ENCODE results near the gene IL10.

Gene IL10

DNA sequence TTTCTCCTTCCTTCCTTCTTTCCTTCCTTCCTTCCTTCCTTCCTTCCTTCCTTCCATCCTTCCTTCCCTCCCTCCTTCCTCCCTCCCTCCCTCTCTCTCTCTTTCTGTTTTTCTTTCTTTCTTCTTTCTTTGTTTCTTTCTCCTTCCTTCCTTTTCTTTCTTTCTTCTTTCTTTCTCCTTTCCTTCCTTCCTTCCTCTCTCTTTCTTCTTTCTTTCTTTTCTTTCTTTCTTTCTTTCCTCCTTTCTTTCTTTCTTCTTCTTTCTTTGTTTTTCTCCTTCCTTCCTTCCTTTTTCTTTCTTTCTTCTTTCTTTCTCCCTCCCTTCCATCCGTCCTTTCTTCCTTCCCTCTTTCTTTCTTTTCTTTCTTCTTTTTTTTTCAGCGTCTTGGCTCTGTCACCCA, 19.8 kb downstream of the IL10 start:
- no peaks in the 10 kb centered on the region for H3K4me1 ChIP-seq (ENCODE audit: control insufficient read depth, insufficient read depth, low read length)
- no peak overlapping the region for H3K27ac ChIP-seq (ENCODE audit: extremely low read depth, low read depth, low read length)
- ChIA-PET CTCF (interaction anchor here (1.3 kb wide), 2 partner anchors 18 to 57 kb away, joined by 3 to 6 read pairs; no protein-coding TSS in a partner anchor), POLR2A (no interaction called here)
- TF ChIP-seq ZNF239 (tag by site-specific recombination; IDR thresholded peaks at IDR 0.05), result no peak
- TF ChIP-seq HOXA7 (CRISPR knock-in tag; IDR thresholded peaks at IDR 0.05; ENCODE audit: borderline replicate concordance), result no peak
- no peak for TF ChIP-seq ZNF202 (tag by site-specific recombination; IDR thresholded peaks at IDR 0.05; ENCODE audit: borderline replicate concordance)
- TF ChIP-seq ZNF473 (tag by site-specific recombination; IDR thresholded peaks at IDR 0.05), result 0 out of 2 replicates have a peak, but pooled peaks have one; percentile 15
- TF ChIP-seq GLIS2 (tag by site-specific recombination; IDR thresholded peaks at IDR 0.05), result no peak
- TF ChIP-seq ZNF366 (tag by site-specific recombination; conservative IDR thresholded peaks at IDR 0.05), result peak; percentile 94
- H3K9me3 ChIP-seq (ENCODE audit: control insufficient read depth, insufficient read depth, low read depth, low read length), result no peaks in the 10 kb centered on the region
- H3K4me3 ChIP-seq (ENCODE audit: low read depth, low read length), result no peak overlapping the region
- no peaks in the 10 kb centered on the region for H3K36me3 ChIP-seq (ENCODE audit: control insufficient read depth in 2 of 2, insufficient read depth in 1 of 2, low read length in 2 of 2)

DNA sequence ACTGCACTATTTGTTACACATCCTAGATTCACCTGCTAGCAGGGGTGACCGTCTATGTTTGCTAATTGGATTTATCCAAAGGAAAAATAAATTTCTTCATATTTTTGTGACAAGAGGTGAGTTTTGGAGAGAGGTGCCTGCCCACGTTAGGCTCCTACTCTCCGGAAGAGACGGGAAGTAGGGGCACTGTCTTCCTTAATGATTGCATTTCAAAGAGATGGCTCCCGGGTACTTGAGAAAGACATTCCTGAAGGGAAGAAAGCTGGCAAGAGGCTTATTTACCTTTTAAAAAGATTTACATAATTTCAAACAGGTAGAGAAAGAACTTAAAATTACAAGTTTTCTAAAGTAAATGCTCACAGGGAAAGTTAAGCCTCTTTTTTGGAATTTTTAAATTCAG, 20.4 kb downstream of the IL10 start:
- no peaks in the 10 kb centered on the region for H3K9me3 ChIP-seq (ENCODE audit: control insufficient read depth, insufficient read depth, low read depth, low read length)
- POLR2A ChIA-PET, result no interaction called here
- H3K4me3 ChIP-seq (ENCODE audit: low read depth, low read length), result no peak overlapping the region
- no peaks in the 10 kb centered on the region for H3K4me1 ChIP-seq (ENCODE audit: control insufficient read depth, insufficient read depth, low read length)
- CTCF ChIA-PET, result interaction anchor here (1.3 kb wide), 1 partner anchor 17 kb away, joined by 6 read pairs; no protein-coding TSS in a partner anchor
- no peak overlapping the region for H3K27ac ChIP-seq (ENCODE audit: extremely low read depth, low read depth, low read length)
- no peak for TF ChIP-seq ZNF792 (tag by site-specific recombination; IDR thresholded peaks at IDR 0.05)
- no peak for TF ChIP-seq YY1 (tag by site-specific recombination; IDR thresholded peaks at IDR 0.05)
- TF ChIP-seq, protein P1, sequence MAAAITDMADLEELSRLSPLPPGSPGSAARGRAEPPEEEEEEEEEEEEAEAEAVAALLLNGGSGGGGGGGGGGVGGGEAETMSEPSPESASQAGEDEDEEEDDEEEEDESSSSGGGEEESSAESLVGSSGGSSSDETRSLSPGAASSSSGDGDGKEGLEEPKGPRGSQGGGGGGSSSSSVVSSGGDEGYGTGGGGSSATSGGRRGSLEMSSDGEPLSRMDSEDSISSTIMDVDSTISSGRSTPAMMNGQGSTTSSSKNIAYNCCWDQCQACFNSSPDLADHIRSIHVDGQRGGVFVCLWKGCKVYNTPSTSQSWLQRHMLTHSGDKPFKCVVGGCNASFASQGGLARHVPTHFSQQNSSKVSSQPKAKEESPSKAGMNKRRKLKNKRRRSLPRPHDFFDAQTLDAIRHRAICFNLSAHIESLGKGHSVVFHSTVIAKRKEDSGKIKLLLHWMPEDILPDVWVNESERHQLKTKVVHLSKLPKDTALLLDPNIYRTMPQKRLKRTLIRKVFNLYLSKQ (tag by site-specific recombination; IDR thresholded peaks at IDR 0.05; ENCODE audit: borderline replicate concordance), result no peak
- no peak for TF ChIP-seq MZF1 (tag by site-specific recombination; IDR thresholded peaks at IDR 0.05; ENCODE audit: borderline replicate concordance)
- no peak for TF ChIP-seq KLF10 (tag by site-specific recombination; IDR thresholded peaks at IDR 0.05)
- TF ChIP-seq ZNF473 (tag by site-specific recombination; IDR thresholded peaks at IDR 0.05), result no peak
- TF ChIP-seq ZIC2 (tag by site-specific recombination; IDR thresholded peaks at IDR 0.05), result no peak
- no peak for TF ChIP-seq MYNN (tag by site-specific recombination; IDR thresholded peaks at IDR 0.05; ENCODE audit: borderline replicate concordance)
- no peak for TF ChIP-seq ZNF138 (tag by site-specific recombination; IDR thresholded peaks at IDR 0.05; ENCODE audit: borderline replicate concordance)
- TF ChIP-seq, protein P2, sequence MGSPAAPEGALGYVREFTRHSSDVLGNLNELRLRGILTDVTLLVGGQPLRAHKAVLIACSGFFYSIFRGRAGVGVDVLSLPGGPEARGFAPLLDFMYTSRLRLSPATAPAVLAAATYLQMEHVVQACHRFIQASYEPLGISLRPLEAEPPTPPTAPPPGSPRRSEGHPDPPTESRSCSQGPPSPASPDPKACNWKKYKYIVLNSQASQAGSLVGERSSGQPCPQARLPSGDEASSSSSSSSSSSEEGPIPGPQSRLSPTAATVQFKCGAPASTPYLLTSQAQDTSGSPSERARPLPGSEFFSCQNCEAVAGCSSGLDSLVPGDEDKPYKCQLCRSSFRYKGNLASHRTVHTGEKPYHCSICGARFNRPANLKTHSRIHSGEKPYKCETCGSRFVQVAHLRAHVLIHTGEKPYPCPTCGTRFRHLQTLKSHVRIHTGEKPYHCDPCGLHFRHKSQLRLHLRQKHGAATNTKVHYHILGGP (tag by site-specific recombination; IDR thresholded peaks at IDR 0.05), result no peak
- TF ChIP-seq ZNF701 (tag by site-specific recombination; IDR thresholded peaks at IDR 0.05), result no peak
- no peaks in the 10 kb centered on the region for H3K36me3 ChIP-seq (ENCODE audit: control insufficient read depth in 2 of 2, insufficient read depth in 1 of 2, low read length in 2 of 2)

DNA sequence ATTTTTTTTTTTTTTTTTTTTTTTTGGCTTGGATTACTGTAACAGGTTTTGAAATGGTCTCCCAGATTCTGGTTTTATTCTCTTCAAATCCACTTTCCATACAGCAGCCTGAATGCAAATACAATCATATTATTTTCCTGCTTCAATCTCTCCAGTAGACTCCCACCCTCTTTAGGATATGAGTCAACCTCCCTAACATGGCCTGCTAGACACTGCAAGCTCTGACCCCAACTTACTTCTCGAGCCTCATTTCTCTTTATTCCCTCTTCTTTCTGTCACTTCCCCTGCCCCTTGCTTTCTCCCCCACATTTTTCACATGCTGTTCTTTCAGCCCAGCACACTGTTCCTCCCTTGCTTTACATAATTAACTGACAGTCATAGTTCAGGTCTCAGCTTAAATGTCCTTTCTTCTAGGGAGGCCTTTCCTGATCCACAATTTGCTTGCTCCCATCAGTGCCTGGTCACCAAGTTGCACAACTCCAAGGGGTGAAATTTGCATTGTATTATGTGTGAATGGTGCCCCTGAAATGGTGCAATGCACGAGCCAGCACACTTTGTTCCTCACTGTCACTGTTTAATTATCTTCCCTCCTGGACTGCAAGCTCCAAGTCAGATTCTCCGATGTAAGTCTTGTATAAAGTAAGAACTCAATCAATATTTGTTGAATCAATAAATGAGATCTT, 23.8 kb downstream of the IL10 start:
- Histone ChIP-seq H3K4me3 (ENCODE audit: low read depth, low read length) (no peak overlapping the region), H3K36me3 (ENCODE audit: control insufficient read depth in 2 of 2, insufficient read depth in 1 of 2, low read length in 2 of 2) (no peaks in the 10 kb centered on the region), H3K27ac (ENCODE audit: extremely low read depth, low read depth, low read length) (no peak overlapping the region), H3K9me3 (ENCODE audit: control insufficient read depth, insufficient read depth, low read depth, low read length) (no peaks in the 10 kb centered on the region), H3K4me1 (ENCODE audit: control insufficient read depth, insufficient read depth, low read length) (no peaks in the 10 kb centered on the region)
- TF ChIP-seq ZNF677 (tag by site-specific recombination; IDR thresholded peaks at IDR 0.05), result no peak
- TF ChIP-seq ZNF404 (tag by site-specific recombination; IDR thresholded peaks at IDR 0.05), result no peak
- TF ChIP-seq, protein P3, sequence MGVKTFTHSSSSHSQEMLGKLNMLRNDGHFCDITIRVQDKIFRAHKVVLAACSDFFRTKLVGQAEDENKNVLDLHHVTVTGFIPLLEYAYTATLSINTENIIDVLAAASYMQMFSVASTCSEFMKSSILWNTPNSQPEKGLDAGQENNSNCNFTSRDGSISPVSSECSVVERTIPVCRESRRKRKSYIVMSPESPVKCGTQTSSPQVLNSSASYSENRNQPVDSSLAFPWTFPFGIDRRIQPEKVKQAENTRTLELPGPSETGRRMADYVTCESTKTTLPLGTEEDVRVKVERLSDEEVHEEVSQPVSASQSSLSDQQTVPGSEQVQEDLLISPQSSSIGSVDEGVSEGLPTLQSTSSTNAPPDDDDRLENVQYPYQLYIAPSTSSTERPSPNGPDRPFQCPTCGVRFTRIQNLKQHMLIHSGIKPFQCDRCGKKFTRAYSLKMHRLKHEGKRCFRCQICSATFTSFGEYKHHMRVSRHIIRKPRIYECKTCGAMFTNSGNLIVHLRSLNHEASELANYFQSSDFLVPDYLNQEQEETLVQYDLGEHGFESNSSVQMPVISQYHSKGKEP (tag by site-specific recombination; IDR thresholded peaks at IDR 0.05), result no peak
- TF ChIP-seq ZBTB20 (tag by site-specific recombination; IDR thresholded peaks at IDR 0.05), result no peak
- TF ChIP-seq ZNF223 (tag by site-specific recombination; IDR thresholded peaks at IDR 0.05), result no peak
- TF ChIP-seq ZNF274 (IDR thresholded peaks at IDR 0.05; ENCODE audit: low read length), result no peak
- TF ChIP-seq ZNF274 (tag by site-specific recombination; IDR thresholded peaks at IDR 0.05; ENCODE audit: borderline replicate concordance), result no peak
- no peak for TF ChIP-seq ZNF768 (tag by site-specific recombination; IDR thresholded peaks at IDR 0.05)
- no peak for TF ChIP-seq ZNF24 (tag by site-specific recombination; IDR thresholded peaks at IDR 0.05)
- no peak for TF ChIP-seq HOXA7 (CRISPR knock-in tag; IDR thresholded peaks at IDR 0.05; ENCODE audit: borderline replicate concordance)
- no peak for TF ChIP-seq ZNF664 (tag by site-specific recombination; IDR thresholded peaks at IDR 0.05)
- POLR2A ChIA-PET, result interaction anchor here (0.7 kb wide), 1 partner anchor 93 kb away, joined by 5 read pairs; no protein-coding TSS in a partner anchor
- CTCF ChIA-PET, result interaction anchor here (0.7 to 1.7 kb wide), 6 partner anchors 14 to 164 kb away, joined by 3 to 9 read pairs (median 4); partner anchors contain the start of gene DYRK3
